SKM-1 (cell line): ENCODE data around the gene ITPR3.
"Not testable (repeated sequence)": the region's sequence is repeated elsewhere in the genome, so short reads cannot be mapped to it uniquely, and the experiment has no call there.

ENCODE experiments used
- DNase-seq: peaks from one replicate; lab custom pipeline; 2025; ENCODE audit not compliant: unreplicated experiment; lab: John Stamatoyannopoulos, UW

ITPR3 gene

DNA sequence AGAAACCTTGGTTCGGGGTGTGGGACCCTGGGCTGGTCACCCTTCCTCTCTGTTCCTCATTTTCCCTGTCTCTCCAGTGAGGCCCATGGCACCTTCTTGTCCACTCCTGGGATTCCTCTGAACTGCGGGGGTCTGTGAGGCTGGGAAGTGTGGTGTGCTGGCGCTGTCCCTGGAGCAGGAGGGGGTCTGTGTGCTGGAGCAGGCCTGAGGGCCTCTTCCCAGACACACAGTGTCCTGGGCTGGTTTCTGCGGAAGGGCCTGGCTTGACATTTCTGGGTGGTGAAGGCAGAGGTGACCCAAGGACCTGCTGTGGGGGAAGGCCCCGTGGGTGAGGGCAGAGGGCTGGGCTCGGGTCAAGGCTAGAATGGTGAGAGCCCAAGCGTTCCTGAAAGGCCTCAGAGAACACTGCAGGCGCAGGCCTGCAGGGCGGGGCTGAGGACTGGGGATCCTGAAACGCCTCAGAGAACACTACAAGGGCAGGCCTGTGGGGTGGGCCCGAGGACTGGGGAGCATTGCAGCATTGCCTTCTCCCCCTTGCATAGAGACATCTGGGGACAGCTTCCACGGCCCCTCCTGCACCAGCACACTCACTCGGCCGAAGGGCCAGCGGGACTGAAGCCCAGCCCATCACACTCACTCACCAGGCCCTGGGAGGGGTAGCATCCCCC, 30.5 kb upstream of the ITPR3 start:
- no peak for DNase-seq

DNA sequence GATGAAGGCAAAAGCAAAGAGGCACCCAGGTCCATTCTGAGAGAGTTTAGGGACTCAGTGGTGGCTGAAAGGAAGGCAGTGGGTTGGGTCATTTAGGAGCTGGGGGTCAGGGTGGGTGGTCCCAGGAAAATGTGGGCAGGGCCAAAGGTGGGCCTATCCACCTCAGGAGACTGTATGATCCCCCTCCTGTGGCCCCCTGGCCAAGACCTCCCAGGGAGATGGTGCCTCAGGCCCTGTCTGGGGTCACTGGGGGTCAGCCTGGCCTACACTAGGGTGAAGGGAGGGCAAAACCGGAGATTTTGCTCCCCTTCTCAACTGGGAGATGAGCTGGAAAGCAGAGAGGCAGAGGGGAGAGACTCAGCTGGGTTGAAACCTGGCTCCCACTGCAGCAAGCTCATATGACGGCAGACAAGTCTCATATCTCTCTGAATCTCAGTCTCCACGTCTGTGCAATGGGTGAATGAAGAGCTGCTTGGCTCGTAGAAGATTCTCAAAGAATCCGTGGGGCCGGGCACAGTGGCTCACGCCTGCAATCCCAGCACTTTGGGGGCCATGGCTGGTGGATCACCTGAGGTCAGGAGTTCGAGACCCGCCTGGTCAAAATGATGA, 29.6 kb upstream of the ITPR3 start:
- DNase-seq: no peak

DNA sequence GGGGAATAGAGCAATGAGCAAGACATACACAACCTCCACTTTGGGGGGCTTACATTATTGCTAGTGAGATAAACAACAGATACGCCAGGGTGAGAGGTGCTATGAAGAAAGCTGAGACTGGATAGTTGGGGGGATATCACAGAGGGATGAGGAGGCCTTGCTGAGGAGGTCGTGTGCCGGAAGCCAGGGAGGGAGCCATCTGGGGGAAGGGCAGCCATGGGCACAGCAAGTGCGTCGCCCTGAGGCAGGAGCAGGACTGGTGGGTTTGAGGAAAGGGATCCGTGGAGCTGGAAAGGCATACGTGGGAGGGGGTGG, 28.9 kb upstream of the ITPR3 start:
- no peak for DNase-seq

DNA sequence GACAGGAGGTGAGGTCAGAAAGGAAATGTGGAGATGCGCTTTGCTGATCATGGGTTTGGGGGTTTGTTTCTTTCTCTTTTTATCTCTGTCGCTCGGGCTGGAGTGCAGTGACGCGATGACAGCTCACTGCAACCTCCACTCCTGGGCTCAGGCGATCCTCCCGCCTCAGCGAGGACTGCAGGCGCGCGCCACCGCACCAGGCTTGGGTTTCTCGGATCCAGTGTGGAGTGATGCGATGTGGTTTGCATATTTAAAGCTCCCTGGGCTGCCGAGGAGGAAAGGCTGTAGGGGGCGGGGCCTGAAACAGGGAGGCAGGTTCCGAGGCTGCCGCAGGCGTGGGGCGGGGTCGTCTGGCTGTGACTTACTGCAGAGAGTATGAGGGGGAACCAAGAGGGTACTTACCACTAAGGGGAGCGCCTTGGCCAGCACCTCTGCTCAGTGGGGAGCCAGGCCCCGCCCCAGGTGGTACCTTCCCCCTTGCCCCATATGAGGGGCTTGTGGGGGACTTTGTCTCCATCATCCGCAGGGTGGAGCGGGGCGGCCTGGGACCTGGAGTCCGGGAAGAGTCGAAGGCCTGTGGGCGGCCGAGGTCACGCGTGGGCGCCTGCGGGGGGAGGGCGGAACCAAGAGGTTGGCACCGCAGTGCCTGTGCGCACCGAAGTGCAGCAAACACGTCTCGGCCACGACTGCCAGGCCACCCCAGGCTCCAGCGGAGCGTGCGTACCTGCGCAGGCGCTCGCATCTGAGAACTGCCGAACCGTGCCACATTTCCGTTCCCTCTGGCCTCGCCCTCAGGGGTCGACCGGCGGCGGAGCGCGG, 28.3 kb upstream of the ITPR3 start:
- no peak for DNase-seq

DNA sequence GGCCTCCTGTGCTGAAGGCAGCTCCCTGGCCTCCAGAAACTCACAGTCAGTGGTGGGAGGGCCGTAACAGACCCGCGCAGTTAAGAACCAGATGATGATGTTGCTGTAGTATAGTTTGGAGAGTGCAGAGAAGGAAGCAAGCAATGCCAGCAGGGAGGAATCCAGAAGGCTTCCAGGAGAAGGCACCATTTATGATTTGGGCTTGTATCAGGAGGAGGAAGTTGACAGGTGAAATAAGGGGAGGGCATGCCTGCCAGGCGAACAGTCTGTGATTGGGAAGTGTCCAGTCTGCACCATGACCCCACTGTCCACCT, 27.8 kb upstream of the ITPR3 start:
- no peak for DNase-seq

DNA sequence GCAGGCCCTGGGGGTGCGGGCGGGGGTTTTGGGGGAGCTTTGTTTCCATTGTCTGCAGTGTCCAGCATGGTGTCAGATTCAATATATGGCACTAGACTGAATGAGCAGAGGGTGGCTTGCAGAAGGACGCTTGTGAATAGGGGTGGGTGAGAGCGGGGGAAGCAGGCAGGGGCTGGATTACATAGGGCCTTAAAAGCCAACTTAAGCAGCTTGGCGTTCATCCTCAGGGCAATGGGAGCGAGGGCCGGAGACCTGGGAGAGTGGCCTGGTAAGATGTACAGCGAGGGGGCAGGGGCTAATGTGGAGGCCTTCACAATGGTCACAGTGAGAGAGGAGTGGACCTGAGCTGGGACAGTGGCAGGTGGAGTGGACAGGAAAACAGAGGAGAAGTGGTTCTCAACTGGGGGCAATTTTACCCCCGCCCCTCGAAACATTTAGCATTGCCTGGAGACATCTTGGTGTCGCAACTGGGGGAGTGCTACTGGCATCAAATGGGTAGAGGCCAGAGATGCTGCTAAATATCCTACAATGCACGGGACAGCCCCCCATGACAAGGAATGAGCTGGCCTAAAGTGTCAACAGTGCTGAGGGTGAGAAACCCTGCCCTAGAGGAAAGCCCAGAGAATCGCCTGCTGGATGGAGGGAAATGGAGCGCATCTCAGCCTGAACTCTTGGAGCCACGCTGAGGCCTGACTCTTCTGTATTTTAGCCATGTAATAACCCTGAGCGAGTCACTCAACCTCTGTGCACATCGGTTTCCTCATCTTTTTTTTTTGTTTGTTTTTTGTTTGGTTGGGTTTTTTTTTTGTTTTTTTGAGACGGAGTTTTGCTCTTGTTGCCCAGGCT, 25.9 kb upstream of the ITPR3 start:
- no peak for DNase-seq

DNA sequence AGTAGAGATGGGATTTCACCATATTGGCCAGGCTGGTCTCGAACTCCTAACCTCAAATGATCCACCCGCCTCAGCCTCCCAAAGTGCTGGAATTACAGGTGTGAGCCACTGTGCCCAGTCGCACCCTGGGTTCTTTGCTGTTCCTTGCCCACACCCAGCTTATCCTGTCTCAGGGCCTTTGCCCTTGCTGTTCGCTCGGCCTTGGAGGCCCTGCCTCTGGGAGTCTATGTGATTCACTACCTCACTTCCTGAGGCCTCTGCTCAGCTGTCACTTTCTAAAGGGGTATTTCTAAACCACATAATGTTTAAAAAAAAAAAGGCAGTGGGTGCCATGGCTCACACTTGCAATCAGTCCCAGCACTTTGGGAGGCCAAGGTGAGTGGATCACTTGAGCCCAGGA, 24.2 kb upstream of the ITPR3 start:
- not testable (repeated sequence) for DNase-seq

DNA sequence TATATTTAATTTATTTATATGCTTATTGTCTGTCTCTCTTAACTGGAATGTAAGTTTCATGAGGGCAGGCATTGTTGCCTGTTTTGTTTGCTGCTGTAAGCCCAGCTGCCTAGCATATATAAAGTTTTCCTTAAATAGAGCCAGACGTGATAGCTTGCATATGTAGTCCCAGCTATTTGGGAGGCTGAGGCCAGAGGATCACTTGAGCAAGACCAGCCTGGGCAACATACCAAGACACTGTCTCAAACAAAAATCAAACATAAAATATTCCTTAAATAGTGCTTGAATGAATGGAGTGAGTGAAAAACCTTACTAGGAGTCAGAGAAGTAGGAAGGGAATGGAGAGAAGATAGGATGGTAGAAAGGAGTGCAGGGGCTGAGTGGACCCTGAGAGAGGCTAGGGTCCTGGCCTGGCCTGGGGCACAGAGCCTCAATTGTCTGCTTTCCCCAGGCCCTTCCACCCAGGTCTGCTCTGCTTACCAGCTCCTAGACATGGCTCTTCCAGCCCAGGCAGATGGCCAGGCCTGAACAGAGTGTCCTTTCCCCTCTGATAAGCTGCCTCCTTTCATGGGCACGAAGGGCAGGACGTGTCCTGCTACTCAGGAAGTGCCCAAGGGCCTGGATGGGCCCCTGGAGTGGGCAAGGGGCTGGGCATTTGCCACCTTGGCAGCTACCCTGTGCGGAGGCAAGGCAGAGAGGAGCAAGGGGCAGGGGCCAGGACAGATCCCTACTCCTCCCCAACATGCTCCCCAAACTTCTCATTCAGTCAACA, 23.4 kb upstream of the ITPR3 start:
- DNase-seq: no peak

DNA sequence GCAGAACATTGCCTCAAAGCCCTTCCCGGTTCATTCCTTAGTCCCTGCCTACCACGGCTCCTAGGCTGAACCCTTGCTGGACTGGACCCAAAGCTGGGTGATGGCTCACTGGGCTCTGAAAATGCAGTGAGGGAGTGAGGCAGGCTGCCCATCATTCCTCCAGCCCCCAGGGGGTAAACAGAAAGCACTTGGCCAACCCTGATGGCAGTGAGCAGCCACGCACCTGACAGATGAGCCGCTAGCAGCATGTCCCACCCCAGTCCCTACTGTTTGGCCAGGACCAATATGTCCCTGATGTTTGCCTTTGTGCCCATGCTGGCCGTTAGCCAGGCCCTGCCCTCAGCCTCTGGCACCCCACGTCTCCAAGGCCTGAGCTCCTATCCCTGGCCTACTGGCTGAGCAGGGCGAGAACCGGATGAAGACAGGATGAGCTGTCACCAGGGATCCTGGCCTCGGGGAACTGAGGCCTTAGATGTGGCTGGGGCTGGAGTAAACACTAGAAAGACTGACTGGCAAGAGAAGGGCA, 21.6 kb upstream of the ITPR3 start:
- no peak for DNase-seq

DNA sequence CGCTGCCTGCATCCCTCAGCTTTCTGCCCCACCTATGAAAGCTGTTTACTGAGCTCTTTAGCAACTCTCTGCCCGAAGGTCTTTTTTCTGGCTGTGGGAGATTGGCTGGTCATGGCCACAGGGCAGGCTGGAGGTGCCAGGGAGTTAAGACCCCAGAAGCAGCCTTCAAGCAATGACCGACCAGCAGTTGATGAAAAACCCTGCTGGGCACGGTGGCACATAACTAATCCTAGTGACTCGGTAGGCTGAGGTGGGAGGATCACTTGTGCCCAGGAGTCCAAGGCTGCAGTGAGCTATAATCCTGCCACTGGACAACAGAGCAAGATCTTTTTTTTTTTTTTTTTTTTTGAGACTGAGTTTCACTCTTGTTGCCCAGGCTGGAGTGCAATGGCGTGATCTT, 20.4 kb upstream of the ITPR3 start:
- DNase-seq: no peak

DNA sequence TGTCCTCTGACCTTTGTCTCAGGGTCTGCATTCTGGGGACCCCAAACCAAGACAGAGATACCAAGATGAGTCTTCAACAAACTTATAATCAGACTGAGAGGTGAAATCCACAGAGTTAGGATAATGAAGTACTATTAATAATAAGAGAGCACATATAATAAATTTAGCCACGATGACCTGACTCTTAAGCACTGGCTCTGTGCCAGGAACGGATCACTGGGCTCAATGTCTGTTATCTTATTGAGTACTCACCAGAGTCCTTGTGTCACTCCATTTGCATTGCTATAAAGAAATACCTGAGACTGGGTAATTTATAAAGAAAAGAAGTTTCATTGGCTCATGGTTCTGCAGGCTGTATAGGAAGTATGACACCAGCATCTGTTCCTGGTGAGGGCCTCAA, 18.9 kb upstream of the ITPR3 start:
- no peak for DNase-seq

DNA sequence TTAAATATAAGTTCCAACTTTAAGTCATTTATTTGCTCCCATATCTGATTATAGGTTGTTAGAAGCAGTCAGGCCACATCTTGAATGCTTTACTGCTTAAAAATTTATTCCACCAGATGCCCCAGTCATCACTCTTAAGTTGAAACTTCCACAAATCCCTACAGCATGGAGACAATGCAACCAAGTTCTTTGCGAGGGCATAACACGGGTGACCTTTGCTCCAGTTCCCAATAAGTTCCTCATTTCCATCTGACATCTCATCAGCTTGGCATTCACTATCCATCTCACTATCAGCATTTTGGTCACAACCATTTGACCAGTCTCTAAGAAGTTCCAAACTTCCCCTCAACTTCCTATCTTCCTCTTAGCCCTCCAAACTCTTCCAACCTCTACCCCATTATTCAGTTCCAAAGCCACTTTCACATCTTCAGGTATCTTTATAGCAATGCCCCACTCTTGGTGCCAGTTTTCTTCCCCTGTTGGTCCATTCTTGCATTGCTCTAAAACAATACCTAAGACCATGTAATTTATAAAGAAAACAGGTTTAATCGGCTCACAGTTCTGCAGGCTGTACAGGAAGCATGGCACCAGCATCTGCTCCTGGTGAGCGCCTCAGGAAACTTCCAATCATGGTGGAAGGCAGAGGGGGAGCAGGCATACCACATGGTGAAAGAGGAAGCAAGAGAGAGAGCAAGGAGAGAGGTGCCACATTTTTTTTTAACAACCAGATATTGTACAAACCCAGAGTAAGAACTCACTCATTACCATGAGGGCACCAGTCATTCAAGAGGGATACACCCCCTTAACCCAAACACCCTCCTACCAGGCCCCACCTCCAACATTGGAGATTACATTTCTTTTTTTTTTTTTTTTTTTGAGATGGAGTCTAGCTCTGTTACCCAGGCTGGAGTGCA, 15.9 kb upstream of the ITPR3 start:
- DNase-seq: no peak

DNA sequence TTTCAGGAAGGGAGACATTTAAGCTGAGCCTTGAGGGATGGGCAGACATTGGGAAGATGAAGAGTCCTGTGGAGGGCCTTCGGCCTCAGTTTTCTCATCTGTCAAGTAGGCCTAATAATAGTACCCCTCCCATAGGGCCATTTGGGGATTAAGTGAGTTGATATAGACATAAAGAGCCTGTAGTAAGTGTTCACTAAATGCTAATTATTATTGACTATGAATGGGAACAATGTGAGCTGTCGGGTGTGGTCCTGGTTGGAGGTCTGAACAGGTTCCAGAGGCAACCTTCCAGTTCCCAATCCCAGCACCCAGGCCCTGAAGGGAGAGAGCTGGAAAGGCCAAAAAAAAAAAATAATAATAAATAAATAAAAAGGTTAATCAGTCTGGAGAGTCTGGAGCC, 14.5 kb upstream of the ITPR3 start:
- no peak for DNase-seq

DNA sequence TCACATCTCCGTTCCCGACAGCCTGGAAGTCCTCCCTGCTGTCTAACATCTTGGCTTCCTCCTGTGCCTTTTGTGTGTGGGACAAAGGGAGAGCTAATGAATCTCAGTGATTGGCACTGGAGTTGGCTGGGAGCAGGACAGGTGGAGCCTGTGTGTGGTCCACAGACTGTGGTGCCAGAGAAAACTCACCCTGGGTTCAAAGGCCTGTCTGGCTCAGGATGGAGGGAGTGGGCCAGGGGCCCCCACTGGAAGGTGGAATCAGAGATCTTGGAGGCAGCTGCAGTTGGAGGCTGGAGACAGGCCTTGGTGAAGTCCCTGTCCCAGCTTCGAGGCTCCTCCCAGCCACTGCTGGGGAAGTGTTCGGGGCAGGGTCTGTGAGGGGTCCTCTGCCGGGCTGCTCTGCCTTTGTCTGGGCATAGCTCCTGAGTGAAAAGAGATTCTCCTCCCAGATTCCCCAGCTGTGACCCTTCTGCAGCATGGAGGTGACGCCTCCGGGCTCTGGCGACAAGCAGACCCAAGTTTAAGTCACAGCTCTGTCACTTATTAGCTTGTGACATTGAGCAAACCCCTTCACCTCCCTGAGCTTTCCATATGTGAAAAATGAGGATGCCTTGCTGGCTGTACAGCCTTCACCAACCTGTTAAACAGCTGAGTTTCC, 13.9 kb upstream of the ITPR3 start:
- no peak for DNase-seq

DNA sequence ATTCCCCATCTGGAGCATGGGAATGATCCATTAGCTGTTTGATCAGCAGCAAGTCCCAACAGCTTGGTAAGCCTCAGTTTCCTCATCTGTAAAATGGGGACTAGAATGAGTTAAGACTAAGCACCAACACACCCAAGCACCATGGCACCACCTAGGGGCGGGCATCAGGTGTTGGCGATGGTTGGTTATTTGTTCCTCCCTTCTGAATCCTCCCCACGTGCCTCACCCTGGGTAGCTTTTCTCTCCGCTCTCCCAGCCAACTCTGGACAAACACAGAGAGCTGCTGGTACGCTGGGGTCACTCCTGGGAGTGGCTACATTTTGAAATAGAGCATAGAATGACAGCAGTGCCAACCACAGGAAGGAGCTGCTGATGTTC, 13.3 kb upstream of the ITPR3 start:
- DNase-seq: no peak

DNA sequence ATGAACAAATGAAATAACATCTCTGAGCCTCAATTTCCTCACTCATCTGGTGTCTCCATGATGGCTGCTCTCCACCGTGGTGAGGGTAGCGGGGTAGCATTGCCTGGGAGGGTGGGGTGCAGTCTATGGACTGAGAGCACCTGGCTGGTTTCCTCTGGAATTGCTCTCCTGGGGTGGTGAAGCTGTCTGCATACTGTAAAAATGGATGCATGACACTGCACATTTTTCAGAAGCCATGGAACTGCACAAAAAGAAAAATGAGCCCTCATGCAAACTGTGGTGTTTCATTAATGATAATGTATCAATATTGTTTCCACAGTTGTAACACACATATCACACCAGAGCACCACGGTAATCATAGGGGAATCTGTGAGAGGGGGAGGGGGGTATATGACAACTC, 12.1 kb upstream of the ITPR3 start:
- DNase-seq: no peak

DNA sequence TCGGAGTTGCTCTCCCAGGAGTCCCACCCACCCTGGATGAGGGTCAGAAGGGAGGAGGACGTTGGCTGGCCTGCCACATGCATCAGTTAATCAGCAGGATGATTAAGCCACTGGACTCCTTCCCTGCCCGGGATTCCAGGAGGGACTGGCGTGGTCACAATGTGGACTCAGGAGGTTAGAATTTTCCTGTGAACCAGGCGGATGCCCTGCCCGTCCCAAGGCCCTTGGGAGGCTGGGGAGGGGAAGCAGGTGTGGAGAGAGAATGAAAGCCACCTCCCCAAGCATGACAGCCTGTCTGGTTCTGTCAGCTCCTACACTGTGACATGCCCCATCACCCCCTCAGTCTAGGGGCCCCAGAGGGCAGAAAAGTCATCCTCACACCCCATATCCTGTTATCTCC, 11.6 kb upstream of the ITPR3 start:
- DNase-seq: no peak

DNA sequence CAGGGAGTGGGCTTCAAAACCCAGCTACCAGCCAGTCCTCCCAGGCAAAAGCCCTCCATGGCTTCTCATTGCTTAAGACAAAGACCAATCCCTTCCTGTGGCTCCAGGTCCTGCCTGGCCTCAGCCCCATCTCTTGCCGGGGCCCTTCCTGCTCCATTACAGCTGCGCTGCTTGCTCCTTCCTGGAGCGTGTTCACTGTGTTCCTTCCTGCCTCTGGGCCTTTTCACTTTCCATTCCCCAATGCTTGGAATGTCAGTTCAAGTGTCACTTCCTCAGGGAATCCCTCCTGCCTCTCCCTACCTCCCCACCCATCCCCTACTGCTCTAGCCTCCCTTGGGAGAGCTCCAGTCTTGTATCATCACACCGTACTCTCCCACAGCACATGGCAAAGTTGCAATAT, 11.1 kb upstream of the ITPR3 start:
- DNase-seq: no peak
